Omental fat pad (tissue), 4 donors: ENCODE data around the gene SH3D19. TPM values are rescaled to one million over a fixed set of nuclear protein-coding genes. Genes with fewer than 3 reads are reported as not detected.
A peak's percentile ranks its signal among the peaks of the same experiment; 100 is the strongest.

Experiments
- ATAC-seq: fragments of 150-250 bp; one replicate; pipeline ENCODE4 v1.9.1; 2016; ENCODE audit warnings: mild to moderate bottlenecking, moderate library complexity; ENCODE audit not compliant: low FRiP score
- DNase-seq: peaks from one replicate; pipeline ENCODE4 v3.0.0-alpha.2; 2019; ENCODE audit warnings: low spot score
- CTCF ChIP-seq, 3 donors: fragments of 450-650 bp; IDR thresholded peaks; one replicate each; pipeline ENCODE4 v1.5.1; 2016 to 2017; ENCODE audit warnings: antibody characterized with exemption in 3 of 3, mild to moderate bottlenecking in 3 of 3, moderate library complexity in 2 of 3
- total RNA-seq, 4 donors: library from RNA; depleted of rRNA; stranded (reverse); fragments of >200 nt; gene quantifications; one replicate each; pipeline ENCODE4 v1.1.0, GENCODE V29; 2016

Gene SH3D19
- total RNA-seq, 4 donors from 2014 or later: 161 to 226 (median 191) TPM

DNA sequence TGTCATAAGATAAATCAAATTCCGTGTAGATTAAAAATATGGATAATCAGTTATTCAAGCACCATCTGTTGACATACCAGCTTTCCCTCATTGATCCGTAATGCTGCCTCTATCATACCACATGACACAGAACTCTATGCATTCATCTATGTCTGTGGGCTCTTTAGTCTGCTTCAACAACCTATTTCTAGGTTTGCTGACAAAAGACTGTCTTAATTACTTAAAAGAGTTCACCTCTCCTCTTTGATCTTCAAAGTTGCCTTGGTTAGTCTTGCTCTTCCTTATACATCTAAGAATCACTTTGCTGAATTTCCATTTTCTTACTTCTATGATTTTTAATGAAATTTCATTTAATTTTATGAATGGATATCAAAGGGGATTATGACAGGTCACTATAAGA lies 105.5 kb downstream of the SH3D19 start:
- no peak for TF ChIP-seq CTCF (IDR thresholded peaks at IDR 0.05)
- DNase-seq (no peak), ATAC-seq (no peak)

- no peak for ATAC-seq
- TF ChIP-seq CTCF (IDR thresholded peaks at IDR 0.05): no peak
- DNase-seq: no peak
Observed at GRCh38 chr4:151219091-151219490, 106.3 kb downstream of the SH3D19 start.

DNA sequence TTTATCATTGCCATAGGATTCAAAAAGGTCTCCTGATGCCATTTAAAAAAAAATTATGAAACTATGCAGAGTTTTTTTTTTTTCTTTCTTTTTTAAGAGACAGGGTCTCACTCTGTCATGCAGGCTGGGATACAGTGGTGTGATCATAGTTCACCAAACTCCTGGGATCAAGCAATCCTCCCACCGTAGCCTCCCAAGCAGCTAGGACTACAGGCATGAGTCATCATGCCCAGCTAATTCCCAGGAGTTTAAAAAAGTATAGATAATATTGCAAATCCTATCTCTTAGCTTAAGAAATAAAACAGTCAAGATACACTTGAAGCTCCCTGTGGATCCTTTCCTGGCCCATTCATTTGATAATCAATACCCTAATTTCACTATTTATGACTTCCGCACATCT lies 107.1 kb downstream of the SH3D19 start:
- DNase-seq (no peak), ATAC-seq (no peak)
- TF ChIP-seq CTCF (IDR thresholded peaks at IDR 0.05): no peak

DNA sequence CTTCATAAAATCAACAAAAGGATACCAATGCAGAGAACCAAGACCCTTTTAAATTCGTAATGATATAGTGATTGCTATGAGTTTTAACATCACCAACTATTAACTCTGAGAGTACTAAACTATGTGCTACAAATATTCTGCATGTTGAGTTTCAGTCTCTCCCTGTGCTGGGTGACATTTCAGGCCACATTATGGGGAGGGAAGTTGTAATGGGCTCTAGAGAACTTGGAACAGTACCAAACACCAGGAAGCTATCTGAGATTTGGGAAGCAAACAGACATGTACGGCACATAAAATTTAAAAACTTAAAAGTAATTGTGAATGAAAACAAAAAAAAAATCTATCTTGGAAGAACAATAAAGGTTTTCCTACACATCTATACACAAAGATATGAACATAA lies 108.1 kb downstream of the SH3D19 start:
- ATAC-seq: no peak
- no peak for TF ChIP-seq CTCF (IDR thresholded peaks at IDR 0.05)
- DNase-seq: no peak

DNA sequence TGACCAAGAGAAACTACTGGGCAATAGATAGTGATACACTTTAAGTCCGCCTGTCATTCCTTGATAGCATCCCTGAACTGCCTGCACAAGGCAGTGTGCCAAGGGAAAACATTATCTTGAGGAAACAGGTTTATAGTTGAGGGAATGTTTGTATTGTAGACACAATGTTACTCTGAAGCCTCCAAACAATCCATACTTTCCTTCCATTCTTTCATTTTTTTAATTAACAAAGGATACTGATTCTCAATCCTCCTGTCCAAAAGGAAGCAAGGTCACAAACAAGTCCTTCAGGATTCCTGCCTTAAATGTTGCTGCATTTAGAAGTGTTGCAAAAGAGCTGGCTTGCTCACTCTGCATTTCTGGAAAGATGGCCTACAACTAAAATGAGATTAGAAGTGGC lies 110.1 kb downstream of the SH3D19 start:
- ATAC-seq (peak; percentile 29), DNase-seq (no peak)
- no peak for TF ChIP-seq CTCF (IDR thresholded peaks at IDR 0.05)

DNA sequence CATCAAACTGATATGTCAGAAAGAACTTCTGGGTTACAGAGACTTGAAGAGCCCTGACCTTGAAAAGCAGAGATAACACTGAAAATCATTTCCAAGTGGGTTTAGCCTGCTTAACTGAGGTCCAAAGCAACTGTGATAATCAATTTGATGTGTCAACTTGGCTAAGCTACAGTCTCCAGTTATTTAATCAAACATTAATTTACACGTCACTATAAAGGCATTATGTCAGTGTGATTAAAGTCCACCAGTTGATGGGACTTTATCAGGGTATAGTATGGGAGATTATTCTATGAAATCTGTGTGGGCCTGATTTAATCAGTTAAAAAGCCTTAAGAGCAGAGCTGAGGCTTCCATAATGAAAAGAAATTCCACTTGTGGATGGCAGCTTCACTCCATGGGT lies 117.5 kb downstream of the SH3D19 start:
- DNase-seq: no peak
- no peak for TF ChIP-seq CTCF (IDR thresholded peaks at IDR 0.05)
- no peak for ATAC-seq

- no peak for ATAC-seq
- no peak for TF ChIP-seq CTCF (IDR thresholded peaks at IDR 0.05)
Observed at GRCh38 chr4:151207186-151207585, 118.2 kb downstream of the SH3D19 start.

More at GRCh38 chr4:151207186-151207585, 118.2 kb downstream of the SH3D19 start:
- DNase-seq: no peak
